HEK293 (cell line): ENCODE data around the gene BTG4.

Source experiments
- FEZF1 ChIP-seq: fragments of 450-650 bp; formaldehyde crosslinking; IDR thresholded peaks from 2 replicates; pipeline ENCODE4 v1.5.1; 2016; ENCODE audit warnings: missing biosample characterization, missing genetic modification characterization
- KLF10 ChIP-seq: fragments of 450-650 bp; IDR thresholded peaks from 2 replicates; pipeline ENCODE4 v1.5.1; 2018; ENCODE audit warnings: missing biosample characterization, mild to moderate bottlenecking, missing genetic modification characterization
- ZNF24 ChIP-seq: fragments of 450-650 bp; formaldehyde crosslinking; IDR thresholded peaks from 2 replicates; pipeline ENCODE4 v1.5.1; 2016; ENCODE audit warnings: missing biosample characterization, missing genetic modification characterization
- ZNF37A ChIP-seq: fragments of 450-650 bp; IDR thresholded peaks from 2 replicates; pipeline ENCODE4 v1.5.1; 2018; ENCODE audit warnings: missing biosample characterization, missing genetic modification characterization
- ZNF510 ChIP-seq: fragments of 450-650 bp; formaldehyde crosslinking; IDR thresholded peaks from 2 replicates; pipeline ENCODE4 v1.5.1; 2018; ENCODE audit warnings: mild to moderate bottlenecking, missing genetic modification characterization, missing biosample characterization; ENCODE audit not compliant: insufficient replicate concordance
- ZSCAN16 ChIP-seq: fragments of 450-650 bp; formaldehyde crosslinking; IDR thresholded peaks from 2 replicates; pipeline ENCODE4 v1.5.1; 2016; ENCODE audit warnings: missing biosample characterization, missing genetic modification characterization
- TF ChIP-seq, protein P1 (sequence below): fragments of 450-650 bp; formaldehyde crosslinking; IDR thresholded peaks from 2 replicates; pipeline ENCODE4 v1.5.1; 2016; ENCODE audit warnings: missing biosample characterization, missing genetic modification characterization
- TF ChIP-seq, protein P2 (sequence below): fragments of 450-650 bp; formaldehyde crosslinking; IDR thresholded peaks from 2 replicates; pipeline ENCODE4 v1.5.1; 2016; ENCODE audit warnings: missing biosample characterization, missing genetic modification characterization
- TF ChIP-seq, protein P3 (sequence below): fragments of 450-650 bp; formaldehyde crosslinking; IDR thresholded peaks from 2 replicates; pipeline ENCODE4 v1.5.1; 2016; ENCODE audit warnings: missing biosample characterization, missing genetic modification characterization, low read depth

DNA sequence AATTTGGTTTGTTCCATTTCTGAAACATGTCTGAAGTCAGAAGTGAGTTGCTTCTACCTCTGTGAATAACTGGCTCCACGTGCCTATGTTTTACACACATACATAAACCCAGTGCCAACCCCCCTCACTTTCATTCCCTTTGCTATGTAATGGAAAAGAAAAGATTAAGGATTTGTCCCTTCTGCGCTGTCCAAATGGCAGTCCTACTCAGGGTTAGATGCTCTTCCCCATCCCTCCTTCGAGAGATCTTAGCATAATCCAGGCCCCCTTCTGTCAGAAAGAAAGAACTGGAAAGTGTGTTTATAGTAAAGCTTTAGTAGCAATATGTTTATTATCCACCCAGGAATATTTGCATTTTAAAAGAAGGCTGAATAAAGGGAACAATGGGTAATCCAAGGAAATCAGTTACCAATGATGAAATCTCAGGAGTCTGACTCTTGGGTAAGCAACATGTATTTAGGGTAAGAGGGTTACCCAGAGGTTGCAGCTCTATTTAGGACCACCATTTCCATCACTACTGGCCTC, 25.2 kb upstream of the BTG4 start:
- TF ChIP-seq ZSCAN16 (tag by site-specific recombination) (no peak), FEZF1 (tag by site-specific recombination) (no peak), ZNF37A (tag by site-specific recombination) (no peak), ZNF510 (tag by site-specific recombination) (no peak), KLF10 (tag by site-specific recombination) (no peak), ZNF24 (no peak)
- TF ChIP-seq, protein P1, sequence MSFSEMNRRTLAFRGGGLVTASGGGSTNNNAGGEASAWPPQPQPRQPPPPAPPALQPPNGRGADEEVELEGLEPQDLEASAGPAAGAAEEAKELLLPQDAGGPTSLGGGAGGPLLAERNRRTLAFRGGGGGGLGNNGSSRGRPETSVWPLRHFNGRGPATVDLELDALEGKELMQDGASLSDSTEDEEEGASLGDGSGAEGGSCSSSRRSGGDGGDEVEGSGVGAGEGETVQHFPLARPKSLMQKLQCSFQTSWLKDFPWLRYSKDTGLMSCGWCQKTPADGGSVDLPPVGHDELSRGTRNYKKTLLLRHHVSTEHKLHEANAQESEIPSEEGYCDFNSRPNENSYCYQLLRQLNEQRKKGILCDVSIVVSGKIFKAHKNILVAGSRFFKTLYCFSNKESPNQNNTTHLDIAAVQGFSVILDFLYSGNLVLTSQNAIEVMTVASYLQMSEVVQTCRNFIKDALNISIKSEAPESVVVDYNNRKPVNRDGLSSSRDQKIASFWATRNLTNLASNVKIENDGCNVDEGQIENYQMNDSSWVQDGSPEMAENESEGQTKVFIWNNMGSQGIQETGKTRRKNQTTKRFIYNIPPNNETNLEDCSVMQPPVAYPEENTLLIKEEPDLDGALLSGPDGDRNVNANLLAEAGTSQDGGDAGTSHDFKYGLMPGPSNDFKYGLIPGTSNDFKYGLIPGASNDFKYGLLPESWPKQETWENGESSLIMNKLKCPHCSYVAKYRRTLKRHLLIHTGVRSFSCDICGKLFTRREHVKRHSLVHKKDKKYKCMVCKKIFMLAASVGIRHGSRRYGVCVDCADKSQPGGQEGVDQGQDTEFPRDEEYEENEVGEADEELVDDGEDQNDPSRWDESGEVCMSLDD: no peak
- TF ChIP-seq, protein P2, sequence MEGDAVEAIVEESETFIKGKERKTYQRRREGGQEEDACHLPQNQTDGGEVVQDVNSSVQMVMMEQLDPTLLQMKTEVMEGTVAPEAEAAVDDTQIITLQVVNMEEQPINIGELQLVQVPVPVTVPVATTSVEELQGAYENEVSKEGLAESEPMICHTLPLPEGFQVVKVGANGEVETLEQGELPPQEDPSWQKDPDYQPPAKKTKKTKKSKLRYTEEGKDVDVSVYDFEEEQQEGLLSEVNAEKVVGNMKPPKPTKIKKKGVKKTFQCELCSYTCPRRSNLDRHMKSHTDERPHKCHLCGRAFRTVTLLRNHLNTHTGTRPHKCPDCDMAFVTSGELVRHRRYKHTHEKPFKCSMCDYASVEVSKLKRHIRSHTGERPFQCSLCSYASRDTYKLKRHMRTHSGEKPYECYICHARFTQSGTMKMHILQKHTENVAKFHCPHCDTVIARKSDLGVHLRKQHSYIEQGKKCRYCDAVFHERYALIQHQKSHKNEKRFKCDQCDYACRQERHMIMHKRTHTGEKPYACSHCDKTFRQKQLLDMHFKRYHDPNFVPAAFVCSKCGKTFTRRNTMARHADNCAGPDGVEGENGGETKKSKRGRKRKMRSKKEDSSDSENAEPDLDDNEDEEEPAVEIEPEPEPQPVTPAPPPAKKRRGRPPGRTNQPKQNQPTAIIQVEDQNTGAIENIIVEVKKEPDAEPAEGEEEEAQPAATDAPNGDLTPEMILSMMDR (tag by site-specific recombination): no peak
- TF ChIP-seq, protein P3, sequence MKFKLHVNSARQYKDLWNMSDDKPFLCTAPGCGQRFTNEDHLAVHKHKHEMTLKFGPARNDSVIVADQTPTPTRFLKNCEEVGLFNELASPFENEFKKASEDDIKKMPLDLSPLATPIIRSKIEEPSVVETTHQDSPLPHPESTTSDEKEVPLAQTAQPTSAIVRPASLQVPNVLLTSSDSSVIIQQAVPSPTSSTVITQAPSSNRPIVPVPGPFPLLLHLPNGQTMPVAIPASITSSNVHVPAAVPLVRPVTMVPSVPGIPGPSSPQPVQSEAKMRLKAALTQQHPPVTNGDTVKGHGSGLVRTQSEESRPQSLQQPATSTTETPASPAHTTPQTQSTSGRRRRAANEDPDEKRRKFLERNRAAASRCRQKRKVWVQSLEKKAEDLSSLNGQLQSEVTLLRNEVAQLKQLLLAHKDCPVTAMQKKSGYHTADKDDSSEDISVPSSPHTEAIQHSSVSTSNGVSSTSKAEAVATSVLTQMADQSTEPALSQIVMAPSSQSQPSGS: no peak
